C4-2B (cell line): ENCODE measurements around the gene BTBD17.

Experiments used
- CTCF ChIP-seq: fragments of 450-650 bp; conservative IDR thresholded peaks from 2 replicates; pipeline ENCODE4 v1.5.1; 2017; ENCODE audit warnings: mild to moderate bottlenecking
- ZFX ChIP-seq: fragments of 450-650 bp; IDR thresholded peaks from 2 replicates; pipeline ENCODE4 v1.6.1; 2017

DNA sequence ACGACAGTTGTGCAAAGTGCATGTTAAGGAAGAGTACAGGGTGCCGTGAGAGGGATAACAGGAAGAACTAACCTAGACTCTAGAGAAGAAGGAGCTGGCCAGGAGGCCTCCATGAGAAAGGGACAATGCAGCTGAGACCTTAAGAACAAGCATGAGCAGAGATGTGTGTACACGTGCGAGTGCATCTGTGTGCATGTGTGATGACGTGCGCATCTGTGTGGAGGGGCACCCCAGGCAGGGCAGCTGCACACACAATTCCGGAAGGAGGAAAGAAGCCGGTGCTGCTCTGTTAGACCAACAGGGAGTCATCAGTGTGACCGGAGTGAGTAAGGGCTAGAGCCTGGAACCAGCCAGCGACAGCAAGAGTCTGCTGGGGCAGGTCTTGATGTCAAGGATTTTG, 43.3 kb downstream of the BTBD17 start:
- no peak for TF ChIP-seq CTCF
- TF ChIP-seq ZFX = no peak
